ENCODE measurements around the gene NID2.

DNA sequence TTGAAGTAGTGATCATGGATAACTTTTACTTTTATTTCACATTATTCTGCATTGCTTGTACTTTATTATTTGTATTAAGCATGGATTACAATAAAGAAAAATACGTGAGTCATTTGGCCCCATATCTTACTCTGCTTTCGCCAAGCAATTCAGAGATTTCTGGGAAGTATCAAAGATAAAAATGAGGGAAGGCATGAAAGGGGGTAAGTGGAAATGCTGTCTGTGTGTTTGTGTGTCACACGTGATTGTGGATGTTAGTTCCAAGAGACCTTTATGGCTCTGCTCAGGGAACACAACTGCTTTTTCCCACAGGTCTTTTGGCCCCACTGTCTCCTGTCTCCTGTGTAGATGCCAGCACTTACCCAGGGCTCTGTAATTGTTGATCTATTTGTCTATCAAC lies 10.5 kb downstream of the NID2 start:
- TF ChIP-seq, protein P1, sequence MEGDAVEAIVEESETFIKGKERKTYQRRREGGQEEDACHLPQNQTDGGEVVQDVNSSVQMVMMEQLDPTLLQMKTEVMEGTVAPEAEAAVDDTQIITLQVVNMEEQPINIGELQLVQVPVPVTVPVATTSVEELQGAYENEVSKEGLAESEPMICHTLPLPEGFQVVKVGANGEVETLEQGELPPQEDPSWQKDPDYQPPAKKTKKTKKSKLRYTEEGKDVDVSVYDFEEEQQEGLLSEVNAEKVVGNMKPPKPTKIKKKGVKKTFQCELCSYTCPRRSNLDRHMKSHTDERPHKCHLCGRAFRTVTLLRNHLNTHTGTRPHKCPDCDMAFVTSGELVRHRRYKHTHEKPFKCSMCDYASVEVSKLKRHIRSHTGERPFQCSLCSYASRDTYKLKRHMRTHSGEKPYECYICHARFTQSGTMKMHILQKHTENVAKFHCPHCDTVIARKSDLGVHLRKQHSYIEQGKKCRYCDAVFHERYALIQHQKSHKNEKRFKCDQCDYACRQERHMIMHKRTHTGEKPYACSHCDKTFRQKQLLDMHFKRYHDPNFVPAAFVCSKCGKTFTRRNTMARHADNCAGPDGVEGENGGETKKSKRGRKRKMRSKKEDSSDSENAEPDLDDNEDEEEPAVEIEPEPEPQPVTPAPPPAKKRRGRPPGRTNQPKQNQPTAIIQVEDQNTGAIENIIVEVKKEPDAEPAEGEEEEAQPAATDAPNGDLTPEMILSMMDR (IDR thresholded peaks at IDR 0.05) = no peak
- TF ChIP-seq SMC3 (IDR thresholded peaks at IDR 0.05; ENCODE audit: low read depth, low read length) (no peak), GATA2 (CRISPR knock-in tag; IDR thresholded peaks at IDR 0.05) (no peak), ELF1 (IDR thresholded peaks at IDR 0.05) (no peak), NFIC (IDR thresholded peaks at IDR 0.05; ENCODE audit: borderline replicate concordance) (no peak), RAD21 (IDR thresholded peaks at IDR 0.05; ENCODE audit: low read length) (no peak), CHD2 (IDR thresholded peaks at IDR 0.05; ENCODE audit: low read length, partially characterized antibody) (no peak), NRF1 (IDR thresholded peaks at IDR 0.05; ENCODE audit: low read depth, low read length) (no peak)
- TF ChIP-seq, protein P2, sequence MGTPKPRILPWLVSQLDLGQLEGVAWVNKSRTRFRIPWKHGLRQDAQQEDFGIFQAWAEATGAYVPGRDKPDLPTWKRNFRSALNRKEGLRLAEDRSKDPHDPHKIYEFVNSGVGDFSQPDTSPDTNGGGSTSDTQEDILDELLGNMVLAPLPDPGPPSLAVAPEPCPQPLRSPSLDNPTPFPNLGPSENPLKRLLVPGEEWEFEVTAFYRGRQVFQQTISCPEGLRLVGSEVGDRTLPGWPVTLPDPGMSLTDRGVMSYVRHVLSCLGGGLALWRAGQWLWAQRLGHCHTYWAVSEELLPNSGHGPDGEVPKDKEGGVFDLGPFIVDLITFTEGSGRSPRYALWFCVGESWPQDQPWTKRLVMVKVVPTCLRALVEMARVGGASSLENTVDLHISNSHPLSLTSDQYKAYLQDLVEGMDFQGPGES (IDR thresholded peaks at IDR 0.05; ENCODE audit: low read depth, low read length) = no peak
- TF ChIP-seq, protein P3, sequence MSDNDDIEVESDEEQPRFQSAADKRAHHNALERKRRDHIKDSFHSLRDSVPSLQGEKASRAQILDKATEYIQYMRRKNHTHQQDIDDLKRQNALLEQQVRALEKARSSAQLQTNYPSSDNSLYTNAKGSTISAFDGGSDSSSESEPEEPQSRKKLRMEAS (IDR thresholded peaks at IDR 0.05; ENCODE audit: low read depth) = no peak
- TF ChIP-seq, protein P4, sequence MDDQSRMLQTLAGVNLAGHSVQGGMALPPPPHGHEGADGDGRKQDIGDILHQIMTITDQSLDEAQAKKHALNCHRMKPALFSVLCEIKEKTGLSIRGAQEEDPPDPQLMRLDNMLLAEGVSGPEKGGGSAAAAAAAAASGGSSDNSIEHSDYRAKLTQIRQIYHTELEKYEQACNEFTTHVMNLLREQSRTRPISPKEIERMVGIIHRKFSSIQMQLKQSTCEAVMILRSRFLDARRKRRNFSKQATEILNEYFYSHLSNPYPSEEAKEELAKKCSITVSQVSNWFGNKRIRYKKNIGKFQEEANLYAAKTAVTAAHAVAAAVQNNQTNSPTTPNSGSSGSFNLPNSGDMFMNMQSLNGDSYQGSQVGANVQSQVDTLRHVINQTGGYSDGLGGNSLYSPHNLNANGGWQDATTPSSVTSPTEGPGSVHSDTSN (IDR thresholded peaks at IDR 0.05) = no peak

All from SK-N-SH (cell line).